OCI-LY7 (cell line): ENCODE measurements around the gene AFF2. TPM values are rescaled to one million over a fixed set of nuclear protein-coding genes. Genes with fewer than 3 reads are reported as not detected.

ENCODE experiments used
- Bru-seq: library from RNA; stranded (reverse); fragments of 400-500 nt; gene quantifications from one replicate; lab custom pipeline; 2021; lab: Mats Ljungman, UMichigan
- BruChase-seq, 2 experiments: library from RNA; stranded (reverse); fragments of 400-500 nt; gene quantifications; one replicate each; lab custom pipeline; 2021; lab: Mats Ljungman, UMichigan
- BruUV-seq: library from RNA; stranded (reverse); fragments of 400-500 nt; replicated peaks from 2 replicates; lab custom pipeline; 2021; lab: Mats Ljungman, UMichigan
- CTCF ChIA-PET: fragments of 300-600 bp; sonication (Branson Sonifier 250); formaldehyde crosslinking; loops from one replicate; lab custom pipeline; 2022; ENCODE audit warnings: antibody characterized with exemption; ENCODE audit not compliant: unreplicated experiment; lab: Charles Lee
- POLR2A ChIA-PET: fragments of 300-600 bp; sonication (Branson Sonifier 250); formaldehyde crosslinking; loops from one replicate; lab custom pipeline; 2022; ENCODE audit warnings: antibody characterized with exemption; lab: Charles Lee
- DNase-seq: peaks from one replicate; pipeline ENCODE4 v3.0.0-alpha.2; 2015; ENCODE audit warnings: low spot score
- H2AFZ ChIP-seq: fragments of 200-600 bp; sonication (generic), shearing (Covaris generic); 2 replicates; pipeline ENCODE4 v1.6.1; 2014; ENCODE audit warnings: mild to moderate bottlenecking, antibody characterized with exemption, low read length, moderate library complexity
- H3K27ac ChIP-seq: fragments of 200-600 bp; sonication (generic); 2 replicates; pipeline ENCODE4 v1.5.1; 2014; ENCODE audit warnings: mixed run types, low read depth, mild to moderate bottlenecking, moderate library complexity, low read length, inconsistent platforms; ENCODE audit not compliant: poor library complexity, severe bottlenecking
- H3K36me3 ChIP-seq: fragments of 200-600 bp; sonication (generic); 2 replicates; pipeline ENCODE4 v1.6.1; 2014; ENCODE audit warnings: mild to moderate bottlenecking, antibody characterized with exemption, low read length, moderate library complexity, mixed read lengths; ENCODE audit not compliant: insufficient read depth
- H3K4me1 ChIP-seq: fragments of 200-600 bp; sonication (generic); 2 replicates; pipeline ENCODE4 v1.5.1; 2014; ENCODE audit warnings: mild to moderate bottlenecking, low read length; ENCODE audit not compliant: insufficient read depth, poor library complexity, severe bottlenecking
- H3K4me2 ChIP-seq: fragments of 200-600 bp; sonication (generic); 2 replicates; pipeline ENCODE4 v1.6.1; 2014; ENCODE audit warnings: mild to moderate bottlenecking, low read length
- H3K4me3 ChIP-seq: fragments of 200-600 bp; sonication (generic); 2 replicates; pipeline ENCODE4 v1.5.1; 2014; ENCODE audit warnings: mild to moderate bottlenecking, low read depth, low read length; ENCODE audit not compliant: poor library complexity, severe bottlenecking
- H3K79me2 ChIP-seq: fragments of 200-600 bp; sonication (generic); 2 replicates; pipeline ENCODE4 v1.6.1; 2016; ENCODE audit warnings: low read depth, mild to moderate bottlenecking, low read length, moderate library complexity, mixed read lengths; ENCODE audit not compliant: insufficient read depth
- H3K9me2 ChIP-seq: fragments of 200-600 bp; sonication (generic); 2 replicates; pipeline ENCODE4 v1.6.1; 2016; ENCODE audit warnings: mild to moderate bottlenecking, low read length, mixed read lengths; ENCODE audit not compliant: insufficient read depth
- H3K9me3 ChIP-seq: fragments of 200-600 bp; sonication (generic); 2 replicates; pipeline ENCODE4 v1.6.1; 2014; ENCODE audit warnings: mild to moderate bottlenecking, mixed run types, low read length, mixed read lengths
- H4K20me1 ChIP-seq: fragments of 200-600 bp; sonication (generic); 2 replicates; pipeline ENCODE4 v1.6.1; 2014; ENCODE audit warnings: mild to moderate bottlenecking, antibody characterized with exemption, low read length, moderate library complexity, mixed read lengths; ENCODE audit not compliant: insufficient read depth
- EZH2phosphoT487 ChIP-seq: fragments of 200-600 bp; sonication (generic); IDR thresholded peaks from 2 replicates; pipeline ENCODE4 v1.6.1; 2018; ENCODE audit warnings: low read depth, borderline replicate concordance, mild to moderate bottlenecking, mixed run types, antibody characterized with exemption, low read length, moderate library complexity, mixed read lengths
- intact Hi-C: fragments of 100-400 bp; cut with micrococcal nuclease; formaldehyde crosslinking; loops from one replicate; pipeline ENCODE4 v1.10.0; 2022; ENCODE audit not compliant: unreplicated experiment
- long read RNA-seq: library from polyadenylated mRNA; stranded (forward); transcript quantifications from one replicate; pipeline ENCODE4 v2.0.0, GENCODE V29; 2022
- total RNA-seq, 2 experiments: library from RNA; depleted of rRNA in 1 of 2; stranded (reverse); fragments of >200 nt in 1 of 2; shearing (Covaris generic) in 1 of 2; gene quantifications; 2 replicates each; pipeline ENCODE4 v1.2.3, GENCODE V29; 2014 to 2022
- TF ChIP-seq, protein P1 (sequence below): fragments of 200-600 bp; sonication (generic); conservative IDR thresholded peaks from 2 replicates; pipeline ENCODE4 v1.5.1; 2014; ENCODE audit warnings: mild to moderate bottlenecking, antibody characterized with exemption, low read length, moderate library complexity, mixed read lengths

AFF2 gene
- total RNA-seq (2014; rRNA removed; shearing (Covaris generic)) (74.1 and 102 TPM in 2 replicates), total RNA-seq (2022) (106 and 127 TPM in 2 replicates), Bru-seq, nascent RNA (percentile 90 among the genes with signal in this experiment), BruChase-seq, experiment 1, labeled RNA remaining after a 6-hour chase (percentile 73 among the genes with signal in this experiment), BruChase-seq, experiment 2, labeled RNA remaining after a 2-hour chase (percentile 74 among the genes with signal in this experiment)
- long read RNA-seq, partial matches to known transcripts = 7 of 66 reads
- long read RNA-seq, other reads (novel, unspliced or antisense) = 57 of 66 reads

DNA sequence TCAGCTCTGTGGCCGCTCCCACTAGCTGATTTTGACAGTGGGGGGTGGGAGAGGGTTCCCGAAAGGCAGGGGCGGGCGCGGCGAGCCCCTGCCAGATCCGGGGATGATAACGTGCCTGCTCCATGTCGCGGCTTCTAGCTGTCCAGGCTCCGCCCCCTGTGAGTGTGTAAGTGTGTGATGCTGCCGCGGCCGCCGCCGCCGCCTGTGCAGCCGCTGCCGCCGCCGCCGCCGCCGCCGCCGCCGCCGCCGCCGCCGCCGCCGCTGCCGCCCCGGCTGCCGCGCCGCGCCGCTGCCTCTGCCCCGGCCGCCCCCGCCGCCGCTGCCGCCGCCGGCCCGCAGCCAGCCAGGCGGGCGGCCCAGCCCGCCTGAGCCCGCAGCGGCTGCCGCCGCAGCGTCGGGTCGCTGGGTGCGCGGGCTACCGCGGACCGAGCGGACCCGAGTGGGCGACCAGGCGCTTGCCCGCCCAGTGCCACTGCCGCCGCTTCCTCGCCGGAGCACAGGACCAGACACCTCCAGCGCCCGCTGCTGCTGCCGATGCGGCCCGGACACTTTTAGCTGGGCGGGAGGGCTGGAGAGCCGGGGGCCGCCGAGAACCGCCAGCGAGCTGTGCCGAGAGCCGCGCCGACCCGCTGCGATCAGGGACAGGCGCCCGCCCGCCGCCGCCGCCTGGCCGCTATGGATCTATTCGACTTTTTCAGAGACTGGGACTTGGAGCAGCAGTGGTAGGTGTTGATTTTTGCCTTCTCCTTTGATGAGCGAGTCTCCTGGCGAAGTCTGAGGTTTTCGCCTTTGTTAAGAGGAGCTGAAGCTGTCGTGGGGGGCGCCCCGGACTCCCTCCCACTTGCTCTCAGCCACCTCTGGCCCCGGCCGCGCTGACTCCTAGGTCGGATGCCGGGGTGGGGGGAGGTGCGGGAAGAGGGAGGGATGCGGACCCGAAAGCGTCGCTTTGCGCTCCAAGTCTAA lies at the start of gene AFF2:
Gene AFF2, plus strand, starts transcription at position 195 of the 963 bp plus-strand sequence. Its CDS starts 481 bp downstream, at position 676.
- intact Hi-C loops = loop anchor here (1.0 to 5.0 kb wide), 4 partner anchors 41 to 368 kb away; no protein-coding TSS in a partner anchor
- H3K79me2 ChIP-seq = peaks cover 55% of the 10 kb centered on the region
- BruUV-seq = no TSS peak
- H2AFZ ChIP-seq = peak within 1 kb of the TSS; percentile 66
- ChIA-PET CTCF (interaction anchor here (0.6 kb wide), 1 partner anchor 128 kb away, joined by 6 read pairs; no protein-coding TSS in a partner anchor), POLR2A (interaction anchor here (0.6 to 8.2 kb wide), 11 partner anchors 9 to 120 kb away, joined by 3 to 98 read pairs (median 4); no protein-coding TSS in a partner anchor)
- H4K20me1 ChIP-seq = no peaks in the 10 kb centered on the region
- TF ChIP-seq EZH2phosphoT487 = no peak
- TF ChIP-seq, protein P1, sequence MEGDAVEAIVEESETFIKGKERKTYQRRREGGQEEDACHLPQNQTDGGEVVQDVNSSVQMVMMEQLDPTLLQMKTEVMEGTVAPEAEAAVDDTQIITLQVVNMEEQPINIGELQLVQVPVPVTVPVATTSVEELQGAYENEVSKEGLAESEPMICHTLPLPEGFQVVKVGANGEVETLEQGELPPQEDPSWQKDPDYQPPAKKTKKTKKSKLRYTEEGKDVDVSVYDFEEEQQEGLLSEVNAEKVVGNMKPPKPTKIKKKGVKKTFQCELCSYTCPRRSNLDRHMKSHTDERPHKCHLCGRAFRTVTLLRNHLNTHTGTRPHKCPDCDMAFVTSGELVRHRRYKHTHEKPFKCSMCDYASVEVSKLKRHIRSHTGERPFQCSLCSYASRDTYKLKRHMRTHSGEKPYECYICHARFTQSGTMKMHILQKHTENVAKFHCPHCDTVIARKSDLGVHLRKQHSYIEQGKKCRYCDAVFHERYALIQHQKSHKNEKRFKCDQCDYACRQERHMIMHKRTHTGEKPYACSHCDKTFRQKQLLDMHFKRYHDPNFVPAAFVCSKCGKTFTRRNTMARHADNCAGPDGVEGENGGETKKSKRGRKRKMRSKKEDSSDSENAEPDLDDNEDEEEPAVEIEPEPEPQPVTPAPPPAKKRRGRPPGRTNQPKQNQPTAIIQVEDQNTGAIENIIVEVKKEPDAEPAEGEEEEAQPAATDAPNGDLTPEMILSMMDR = no peak
- peak within 1 kb of the TSS; percentile 89 for H3K4me3 ChIP-seq
- H3K4me1 ChIP-seq = peaks cover 57% of the 10 kb centered on the region
- H3K9me2 ChIP-seq = no peaks in the 10 kb centered on the region
- H3K27ac ChIP-seq = peak within 1 kb of the TSS; percentile 91
- peaks cover 26% of the 10 kb centered on the region for H3K36me3 ChIP-seq
- peak within 1 kb of the TSS; percentile 92 for H3K4me2 ChIP-seq
- H3K9me3 ChIP-seq = no peaks in the 10 kb centered on the region
- peak; percentile 86 for DNase-seq

DNA sequence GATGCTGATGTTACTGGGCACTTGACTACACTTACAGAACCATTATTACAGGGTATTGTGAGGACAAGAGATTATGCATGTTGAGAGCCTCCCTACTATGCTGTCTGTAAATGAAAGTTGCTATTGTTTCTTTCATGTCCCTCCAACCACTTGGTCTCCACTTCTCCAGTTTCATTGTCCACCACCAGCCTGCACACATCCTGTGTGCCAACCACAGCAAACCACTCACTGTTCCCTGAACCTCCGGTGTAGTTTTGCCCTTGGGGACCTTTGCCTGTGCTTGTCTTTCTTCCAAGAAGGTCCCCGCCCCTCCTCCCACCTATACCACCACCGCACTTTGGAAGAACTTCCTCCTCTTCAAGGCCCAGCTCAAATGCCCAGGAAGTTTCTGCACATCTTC lies 43.1 kb upstream of the AFF2 start:
- ChIA-PET POLR2A (interaction anchor here (1.2 kb wide), 1 partner anchor 57 kb away, joined by 3 read pairs; no protein-coding TSS in a partner anchor), CTCF (no interaction called here)
- no TSS peak for BruUV-seq
- Histone ChIP-seq H3K36me3 (no peaks in the 10 kb centered on the region), H3K9me2 (no peaks in the 10 kb centered on the region), H3K79me2 (peaks cover 5% of the 10 kb centered on the region; the same call in 1 of the 2 replicates), H2AFZ (no peak overlapping the region), H3K4me1 (peaks cover 58% of the 10 kb centered on the region), H3K4me2 (peak overlapping the region; percentile 26; the same call in 1 of the 2 replicates), H4K20me1 (no peaks in the 10 kb centered on the region), H3K27ac (no peak overlapping the region), H3K4me3 (no peak overlapping the region), H3K9me3 (no peaks in the 10 kb centered on the region)
- intact Hi-C loops = no loop called here
- TF ChIP-seq, protein P1 = no peak
- no peak for TF ChIP-seq EZH2phosphoT487
- DNase-seq = no peak
